Posterior cingulate gyrus (tissue), 11 donors: ENCODE data around the gene CYP2C18.
"Not testable (repeated sequence)": the region's sequence is repeated elsewhere in the genome, so short reads cannot be mapped to it uniquely, and the experiment has no call there.

Experiments
- DNase-seq, 10 donors: peaks; one replicate each; pipeline versions ENCODE4 v3.0.0 to v3.0.0-alpha.2; 2020 to 2021; ENCODE audit warnings: mixed read lengths in 3 of 10
- intact Hi-C: fragments of 100-400 bp; cut with DNase I; formaldehyde crosslinking; loops from one replicate; pipeline ENCODE4 v1.15.1; 2023

CYP2C18 gene

GRCh38 chr10:94683214-94684054 is at the start of gene CYP2C18:
CYP2C18 (plus strand) TSS chr10:94683729; CDS start chr10:94683820, 91 bp downstream.
- intact Hi-C loops = no loop called here
- DNase-seq = no peak

GRCh38 chr10:94638097-94638496 is 45.4 kb upstream of the CYP2C18 start:
- DNase-seq, intact Hi-C loops: not testable (repeated sequence)

GRCh38 chr10:94639902-94640301 is 43.6 kb upstream of the CYP2C18 start:
- intact Hi-C loops = no loop called here
- no peak for DNase-seq

GRCh38 chr10:94640562-94640961 is 43.0 kb upstream of the CYP2C18 start:
- intact Hi-C loops = no loop called here
- no peak for DNase-seq

- intact Hi-C loops = no loop called here
- no peak for DNase-seq
Measured at GRCh38 chr10:94641480-94641879, 42.0 kb upstream of the CYP2C18 start.

- intact Hi-C loops = no loop called here
- no peak for DNase-seq
Measured at GRCh38 chr10:94644352-94644751, 39.2 kb upstream of the CYP2C18 start.

GRCh38 chr10:94645285-94645684 is 38.2 kb upstream of the CYP2C18 start:
- intact Hi-C loops = no loop called here
- no peak for DNase-seq

GRCh38 chr10:94655201-94655600 is 28.3 kb upstream of the CYP2C18 start:
- intact Hi-C loops, DNase-seq: not testable (repeated sequence)

- DNase-seq, intact Hi-C loops: not testable (repeated sequence)
Measured at GRCh38 chr10:94663061-94663460, 20.5 kb upstream of the CYP2C18 start.

- intact Hi-C loops = no loop called here
- DNase-seq = no peak
Measured at GRCh38 chr10:94666391-94667102, 17.0 kb upstream of the CYP2C18 start.

GRCh38 chr10:94673614-94674321 is 9.8 kb upstream of the CYP2C18 start:
- no peak for DNase-seq
- intact Hi-C loops = no loop called here

- intact Hi-C loops = no loop called here
- no peak for DNase-seq
Measured at GRCh38 chr10:94676496-94676895, 7.0 kb upstream of the CYP2C18 start.

GRCh38 chr10:94677691-94678090 is 5.8 kb upstream of the CYP2C18 start:
- no peak for DNase-seq
- intact Hi-C loops = no loop called here

- DNase-seq = no peak
- intact Hi-C loops = no loop called here
Measured at GRCh38 chr10:94678475-94678874, 5.1 kb upstream of the CYP2C18 start.

GRCh38 chr10:94680544-94680943 is 3.0 kb upstream of the CYP2C18 start:
- intact Hi-C loops = no loop called here
- DNase-seq = no peak

- intact Hi-C loops, DNase-seq: not testable (repeated sequence)
Measured at GRCh38 chr10:94682636-94683035, 893 bp upstream of the CYP2C18 start.

GRCh38 chr10:94687625-94688248 is 4.2 kb downstream of the CYP2C18 start:
- intact Hi-C loops = no loop called here

GRCh38 chr10:94706089-94706488 is 22.6 kb downstream of the CYP2C18 start:
- DNase-seq = no peak
- intact Hi-C loops = no loop called here

More at GRCh38 chr10:94687625-94688248, 4.2 kb downstream of the CYP2C18 start:
- no peak for DNase-seq

GRCh38 chr10:94710578-94710977 is 27.0 kb downstream of the CYP2C18 start:
- DNase-seq = no peak
- intact Hi-C loops = no loop called here

GRCh38 chr10:94725871-94726270 is 42.3 kb downstream of the CYP2C18 start:
- no peak for DNase-seq
- intact Hi-C loops = no loop called here

- DNase-seq = no peak
- intact Hi-C loops = no loop called here
Measured at GRCh38 chr10:94735197-94735596, 51.7 kb downstream of the CYP2C18 start.
